Endothelial cell of umbilical vein (primary cell): ENCODE results near the gene TBC1D14. TPM values are rescaled to one million over a fixed set of nuclear protein-coding genes. Genes with fewer than 3 reads are reported as not detected.

Experiments used
- BruUV-seq: library from RNA; stranded (reverse); fragments of 400-500 nt; replicated peaks from 2 replicates; lab custom pipeline; 2021; lab: Mats Ljungman, UMichigan
- CTCF ChIA-PET: fragments of 300-600, 350-600 bp; sonication (Branson Sonifier 250); formaldehyde crosslinking; loops from one replicate; lab custom pipeline; 2021; ENCODE audit warnings: antibody characterized with exemption, inconsistent platforms; lab: Charles Lee
- POLR2A ChIA-PET: fragments of 300-600, 350-600 bp; sonication (Branson Sonifier 250); formaldehyde crosslinking; loops from one replicate; lab custom pipeline; 2021; ENCODE audit warnings: antibody characterized with exemption, inconsistent platforms; lab: Charles Lee
- DNase-seq: peaks from one replicate; pipeline ENCODE4 v3.0.0-alpha.2; 2011; ENCODE audit warnings: low read depth, low spot score
- FAIRE-seq: peaks from 2 replicates; lab custom pipeline; 2011; peaks lifted over from hg19 to GRCh38; lab: Jason Lieb, UNC
- H2AFZ ChIP-seq: 2 replicates; pipeline ENCODE4 v1.6.0; 2012; ENCODE audit warnings: low read depth, low read length, control low read depth, inconsistent platforms
- H3K27ac ChIP-seq: 2 replicates; pipeline ENCODE4 v1.5.1; 2011; ENCODE audit warnings: low read depth, mild to moderate bottlenecking, control low read depth, low read length, moderate library complexity; ENCODE audit not compliant: insufficient read depth
- H3K27me3 ChIP-seq, 2 experiments: 2 replicates each; pipeline versions ENCODE4 v1.6.0 to v1.6.1; 2011; ENCODE audit warnings: low read length in 2 of 2, mixed read lengths in 1 of 2; ENCODE audit not compliant: control insufficient read depth in 2 of 2, insufficient read depth in 2 of 2
- H3K36me3 ChIP-seq, 2 experiments: 2 replicates in 1 of 2; 3 replicates in 1 of 2; pipeline ENCODE4 v1.5.1; 2011; ENCODE audit warnings: low read length in 2 of 2, mild to moderate bottlenecking in 1 of 2, moderate library complexity in 1 of 2; ENCODE audit not compliant: control insufficient read depth in 2 of 2, insufficient read depth in 2 of 2; ENCODE audit errors: extremely low read depth in 1 of 2
- H3K4me1 ChIP-seq: 3 replicates; pipeline ENCODE4 v1.5.1; 2011; ENCODE audit warnings: mild to moderate bottlenecking, low read length; ENCODE audit not compliant: control insufficient read depth, insufficient read depth; ENCODE audit errors: extremely low read depth
- H3K4me2 ChIP-seq: 2 replicates; pipeline ENCODE4 v1.6.1; 2011; ENCODE audit warnings: low read length, control low read depth, mixed read lengths; ENCODE audit not compliant: insufficient read depth
- H3K4me3 ChIP-seq, 3 experiments: fragments of 200-600 bp in 1 of 3; sonication (generic), shearing (Covaris generic) in 1 of 3; replicated peaks in 1 of 3; 2 replicates each; pipeline ENCODE4 v1.5.1; 2011 to 2016; ENCODE audit warnings: control low read depth in 3 of 3, low read length in 3 of 3, mild to moderate bottlenecking in 2 of 3, inconsistent platforms in 1 of 3, low read depth in 1 of 3, moderate library complexity in 1 of 3; ENCODE audit not compliant: insufficient read depth in 1 of 3
- H3K79me2 ChIP-seq: 2 replicates; pipeline ENCODE4 v1.6.0; 2012; ENCODE audit warnings: low read length, inconsistent platforms; ENCODE audit not compliant: control insufficient read depth, insufficient read depth
- H3K9ac ChIP-seq: replicated peaks from 2 replicates; pipeline ENCODE3; 2011; ENCODE audit warnings: low read length, control low read depth; ENCODE audit not compliant: insufficient read depth; ENCODE audit errors: extremely low read depth
- H3K9me1 ChIP-seq: replicated peaks from 3 replicates; pipeline ENCODE4 v1.6.0; 2011; ENCODE audit warnings: mild to moderate bottlenecking, low read length; ENCODE audit not compliant: control insufficient read depth, insufficient read depth; ENCODE audit errors: extremely low read depth
- H3K9me3 ChIP-seq: replicated peaks from 2 replicates; pipeline ENCODE4 v1.5.1; 2012; ENCODE audit warnings: low read length, inconsistent platforms; ENCODE audit not compliant: control insufficient read depth, insufficient read depth
- H4K20me1 ChIP-seq: replicated peaks from 2 replicates; pipeline ENCODE3; 2011; ENCODE audit warnings: mild to moderate bottlenecking, low read length; ENCODE audit not compliant: control insufficient read depth, insufficient read depth; ENCODE audit errors: extremely low read depth
- EZH2 ChIP-seq: IDR thresholded peaks from 2 replicates; pipeline ENCODE4 v1.6.1; 2012; ENCODE audit warnings: borderline replicate concordance, low read depth, mild to moderate bottlenecking, moderate library complexity, low read length, inconsistent platforms; ENCODE audit not compliant: severe bottlenecking
- FOS ChIP-seq: IDR thresholded peaks from 2 replicates; pipeline ENCODE4 v1.6.1; 2011; ENCODE audit warnings: mild to moderate bottlenecking, low read length, moderate library complexity, borderline replicate concordance; ENCODE audit not compliant: insufficient read depth
- GATA2 ChIP-seq: IDR thresholded peaks from 2 replicates; pipeline ENCODE4 v1.7.0; 2011; ENCODE audit warnings: low read depth, mild to moderate bottlenecking, moderate library complexity, mixed read lengths, low read length; ENCODE audit not compliant: insufficient read length, insufficient read depth
- JUN ChIP-seq: IDR thresholded peaks from 2 replicates; pipeline ENCODE4 v1.6.1; 2011; ENCODE audit warnings: borderline replicate concordance, low read depth; ENCODE audit not compliant: insufficient read length, insufficient read depth
- MYC ChIP-seq: IDR thresholded peaks from one replicate; pipeline ENCODE4 v1.6.1; 2011; ENCODE audit warnings: mild to moderate bottlenecking, low read depth, low read length
- POLR2A ChIP-seq: IDR thresholded peaks from 2 replicates; pipeline ENCODE4 v1.6.1; 2012; ENCODE audit warnings: low read depth, mild to moderate bottlenecking, control low read depth, low read length
- POLR2AphosphoS5 ChIP-seq: IDR thresholded peaks from 2 replicates; pipeline ENCODE4 v1.6.1; 2012; ENCODE audit warnings: low read depth, mild to moderate bottlenecking, control low read depth, low read length, moderate library complexity; ENCODE audit not compliant: insufficient read depth
- dilution Hi-C: fragments of 300-500 bp; cut with MboI; formaldehyde crosslinking; loops from one replicate; pipeline ENCODE4 v1.15.0; 2019; ENCODE audit warnings: low sequenced_read_pairs; ENCODE audit not compliant: extremely low pct_ligation_motif_present
- intact Hi-C: fragments of 100-400 bp; cut with micrococcal nuclease; formaldehyde crosslinking; loops from one replicate; pipeline ENCODE4 v1.10.0; 2022
- polyA plus RNA-seq, 4 experiments: library from polyadenylated mRNA; depleted of rRNA in 3 of 4; stranded (reverse) in 3 of 4; unstranded in 1 of 4; fragments of >200 nt; gene quantifications; 2 replicates each; pipeline versions ENCODE4 v1.2.1 to v1.2.3, GENCODE V29; 2011 to 2012; ENCODE audit warnings: missing spikeins in 1 of 4
- total RNA-seq: library from RNA; stranded (reverse); gene quantifications from 2 replicates; pipeline ENCODE4 v1.2.3, GENCODE V29; 2021
- TF ChIP-seq, protein P1 (sequence below): IDR thresholded peaks from 2 replicates; pipeline ENCODE4 v1.6.1; 2011; ENCODE audit not compliant: insufficient read depth, insufficient read length
- TF ChIP-seq, protein P2 (sequence below), 2 donors: IDR thresholded peaks; 1 replicate in 1 of 2; 2 replicates in 1 of 2; pipeline ENCODE4 v1.5.1; 2011; ENCODE audit warnings: low read length in 2 of 2, mild to moderate bottlenecking in 2 of 2, moderate library complexity in 2 of 2, control low read depth in 1 of 2, inconsistent platforms in 1 of 2, low read depth in 1 of 2; ENCODE audit not compliant: insufficient read depth in 1 of 2; ENCODE audit errors: extremely low read depth in 1 of 2

TBC1D14 gene
- total and polyA plus RNA-seq, 2 donors (not counting 3 experiments of a cell fraction or from before 2014, with no cell fraction given): 23.7 to 24.8 TPM

DNA sequence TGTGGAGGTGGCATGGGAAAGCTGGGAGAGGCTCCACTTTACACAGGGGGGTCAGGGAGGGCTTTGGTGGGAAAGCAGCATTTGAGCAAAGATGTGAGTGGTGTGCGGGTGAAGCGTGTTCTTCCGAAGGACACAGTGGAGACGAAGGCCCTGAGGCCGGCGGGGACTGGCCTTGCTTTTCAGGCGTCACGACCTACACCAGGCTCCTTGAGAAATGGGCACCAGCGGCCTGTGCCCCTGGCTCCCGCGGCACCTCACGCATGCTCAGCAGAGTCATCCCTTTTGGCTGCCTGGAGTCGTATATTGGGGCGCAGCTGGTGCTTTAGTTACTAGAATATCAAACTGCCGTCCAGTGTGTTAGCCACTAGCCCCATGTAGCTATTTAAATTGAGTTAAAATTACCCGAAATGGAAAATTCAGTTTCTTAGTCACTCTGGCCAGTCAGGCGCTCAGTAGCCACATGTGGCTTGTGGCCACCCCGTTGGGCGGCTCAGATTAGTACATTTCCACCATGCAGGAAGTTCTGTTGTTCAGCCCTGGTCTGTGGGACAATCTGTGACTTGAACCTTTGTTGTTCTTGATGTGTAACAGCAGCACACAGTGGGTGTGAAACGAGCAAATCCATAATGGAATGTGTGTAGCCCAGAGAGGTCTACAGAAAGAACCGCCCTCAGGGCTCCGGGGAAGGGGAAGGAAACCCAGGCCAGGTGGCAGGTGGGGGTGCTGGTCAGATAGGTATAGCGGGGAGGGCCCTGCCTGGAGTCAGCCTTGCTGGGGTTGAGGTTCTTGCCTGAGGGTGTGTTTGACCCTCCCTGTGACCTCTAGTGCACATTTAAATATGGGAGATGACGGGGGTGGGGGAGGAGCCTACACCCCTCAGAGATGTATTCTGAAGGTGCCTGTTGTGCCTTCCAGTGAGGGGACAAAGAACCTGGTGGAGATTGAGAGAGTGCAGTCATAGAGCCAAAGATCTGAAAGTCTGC lies 30.4 kb downstream of the TBC1D14 start:
- no peak overlapping the region for H3K4me3 ChIP-seq
- H3K4me1 ChIP-seq: peaks cover 21% of the 10 kb centered on the region
- no peak overlapping the region for H3K4me2 ChIP-seq
- DNase-seq (no peak), FAIRE-seq (no peak)
- no peak overlapping the region for H2AFZ ChIP-seq
- no peak overlapping the region for H3K9ac ChIP-seq
- no peaks in the 10 kb centered on the region for H3K36me3 ChIP-seq
- no peaks in the 10 kb centered on the region for H3K9me1 ChIP-seq
- H4K20me1 ChIP-seq: no peaks in the 10 kb centered on the region
- ChIA-PET CTCF (no interaction called here), POLR2A (no interaction called here)
- intact Hi-C loops: no loop called here
- H3K79me2 ChIP-seq: no peaks in the 10 kb centered on the region
- no peak overlapping the region for H3K27ac ChIP-seq
- BruUV-seq: no TSS peak
- dilution Hi-C loops: no loop called here
- H3K9me3 ChIP-seq: no peaks in the 10 kb centered on the region
- TF ChIP-seq, protein P1, sequence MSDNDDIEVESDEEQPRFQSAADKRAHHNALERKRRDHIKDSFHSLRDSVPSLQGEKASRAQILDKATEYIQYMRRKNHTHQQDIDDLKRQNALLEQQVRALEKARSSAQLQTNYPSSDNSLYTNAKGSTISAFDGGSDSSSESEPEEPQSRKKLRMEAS: no peak
- TF ChIP-seq POLR2AphosphoS5: no peak
- no peak for TF ChIP-seq FOS
- no peak for TF ChIP-seq JUN
- no peak for TF ChIP-seq POLR2A
- no peak for TF ChIP-seq EZH2
- no peak for TF ChIP-seq MYC
- no peak for TF ChIP-seq GATA2
- TF ChIP-seq, protein P2, sequence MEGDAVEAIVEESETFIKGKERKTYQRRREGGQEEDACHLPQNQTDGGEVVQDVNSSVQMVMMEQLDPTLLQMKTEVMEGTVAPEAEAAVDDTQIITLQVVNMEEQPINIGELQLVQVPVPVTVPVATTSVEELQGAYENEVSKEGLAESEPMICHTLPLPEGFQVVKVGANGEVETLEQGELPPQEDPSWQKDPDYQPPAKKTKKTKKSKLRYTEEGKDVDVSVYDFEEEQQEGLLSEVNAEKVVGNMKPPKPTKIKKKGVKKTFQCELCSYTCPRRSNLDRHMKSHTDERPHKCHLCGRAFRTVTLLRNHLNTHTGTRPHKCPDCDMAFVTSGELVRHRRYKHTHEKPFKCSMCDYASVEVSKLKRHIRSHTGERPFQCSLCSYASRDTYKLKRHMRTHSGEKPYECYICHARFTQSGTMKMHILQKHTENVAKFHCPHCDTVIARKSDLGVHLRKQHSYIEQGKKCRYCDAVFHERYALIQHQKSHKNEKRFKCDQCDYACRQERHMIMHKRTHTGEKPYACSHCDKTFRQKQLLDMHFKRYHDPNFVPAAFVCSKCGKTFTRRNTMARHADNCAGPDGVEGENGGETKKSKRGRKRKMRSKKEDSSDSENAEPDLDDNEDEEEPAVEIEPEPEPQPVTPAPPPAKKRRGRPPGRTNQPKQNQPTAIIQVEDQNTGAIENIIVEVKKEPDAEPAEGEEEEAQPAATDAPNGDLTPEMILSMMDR (IDR thresholded peaks at IDR 0.05; ENCODE audit: extremely low read depth in 1 of 2, insufficient read depth in 1 of 2, low read depth in 1 of 2, low read length in 2 of 2): no peak
- no peaks in the 10 kb centered on the region for H3K27me3 ChIP-seq
